HPDE6-E6E7 (cell line): ENCODE results near the gene CAMTA1.

Experiments
- DNase-seq: peaks from one replicate; pipeline ENCODE4 v3.0.0; 2011; ENCODE audit warnings: missing footprints; ENCODE audit errors: extremely low spot score

Gene CAMTA1

DNA sequence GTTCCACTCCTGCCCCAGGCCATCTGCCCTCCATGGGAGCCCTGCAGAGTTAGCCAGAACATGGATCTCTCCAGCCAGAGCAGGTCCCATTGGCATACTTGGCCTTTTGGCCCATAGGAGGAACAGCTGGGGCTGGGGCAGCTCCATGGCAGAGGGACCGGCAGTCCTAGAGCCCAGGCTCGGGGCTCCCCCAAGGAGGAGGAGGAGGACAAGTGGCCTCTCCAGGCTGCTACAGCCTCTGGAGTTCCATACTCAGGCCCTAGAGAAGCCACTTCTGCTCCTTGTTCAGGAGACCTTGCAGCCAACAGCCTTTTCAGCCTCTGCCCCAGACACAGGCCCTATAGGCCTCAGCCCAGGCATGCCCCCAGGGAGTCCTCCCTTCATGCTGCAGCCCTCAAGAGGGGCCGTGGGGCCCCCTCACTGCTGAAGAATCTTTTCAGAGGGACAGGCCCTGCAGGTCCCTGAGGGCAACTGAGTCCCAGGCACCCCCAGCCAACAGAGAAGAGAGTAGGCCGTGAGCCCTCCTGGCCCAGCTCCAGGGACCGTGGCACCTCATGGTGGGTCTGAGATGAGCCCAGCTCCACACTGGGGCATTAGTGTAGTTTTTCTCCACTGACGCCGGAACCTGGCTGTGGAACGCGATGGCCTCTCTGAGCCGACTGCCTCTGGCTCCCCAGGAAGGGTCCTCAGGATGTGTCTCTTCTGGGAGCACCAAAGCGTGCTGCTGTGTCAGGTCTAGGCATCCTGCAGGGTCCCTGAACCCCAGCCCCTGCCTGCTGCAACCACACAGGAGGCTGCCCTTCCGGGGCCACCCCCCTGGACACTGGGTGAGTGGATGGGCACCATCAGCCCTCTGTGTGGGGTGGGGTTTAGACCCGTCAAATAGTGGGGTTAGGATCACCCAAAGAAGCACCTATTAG lies 688.2 kb downstream of the CAMTA1 start:
- no peak for DNase-seq

DNA sequence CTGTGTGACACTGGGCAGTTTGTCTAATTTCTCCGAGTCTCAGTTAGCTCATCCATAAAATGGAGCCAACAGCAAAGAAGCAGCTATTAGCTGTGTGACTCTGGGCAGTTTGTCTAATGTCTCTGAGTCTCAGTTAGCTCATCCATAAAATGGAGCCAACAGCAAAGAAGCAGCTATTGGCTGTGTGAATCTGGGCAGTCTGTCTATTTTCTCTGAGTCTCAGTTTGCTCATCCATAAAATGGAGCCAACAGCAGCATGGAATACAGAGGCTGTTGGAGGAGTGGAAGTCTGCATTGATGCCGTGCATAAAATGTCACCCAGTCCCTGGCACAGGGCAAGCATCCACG lies 688.9 kb downstream of the CAMTA1 start:
- no peak for DNase-seq

GRCh38 chr1:7474786-7475502 lies 689.7 kb downstream of the CAMTA1 start:
- no peak for DNase-seq

- no peak for DNase-seq
Observed at GRCh38 chr1:7475691-7476090, 690.4 kb downstream of the CAMTA1 start.

GRCh38 chr1:7476402-7476801 lies 691.1 kb downstream of the CAMTA1 start:
- DNase-seq = no peak

- DNase-seq = no peak
Observed at GRCh38 chr1:7476861-7477547, 691.8 kb downstream of the CAMTA1 start.

DNA sequence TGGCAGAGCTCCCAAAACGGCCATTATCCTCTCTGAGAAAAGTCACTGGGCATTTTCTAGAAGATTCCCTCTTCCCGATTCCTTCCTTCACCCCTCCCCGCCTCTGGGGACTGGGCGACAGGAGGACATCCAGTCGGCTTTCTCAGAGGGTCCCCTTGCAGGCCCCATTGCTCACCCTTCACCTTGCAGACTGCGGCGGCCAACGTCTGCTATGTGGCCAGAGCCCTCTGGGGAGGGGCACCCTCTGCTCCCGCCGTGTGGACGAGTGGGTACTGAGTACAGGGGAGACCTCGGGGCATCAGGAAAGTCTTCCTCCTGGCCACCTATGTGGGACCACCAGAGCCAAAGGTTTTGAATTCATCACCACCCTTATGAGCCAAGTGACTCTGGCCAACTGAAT lies 692.3 kb downstream of the CAMTA1 start:
- no peak for DNase-seq

GRCh38 chr1:7478142-7478790 lies 693.0 kb downstream of the CAMTA1 start:
- DNase-seq = no peak

DNA sequence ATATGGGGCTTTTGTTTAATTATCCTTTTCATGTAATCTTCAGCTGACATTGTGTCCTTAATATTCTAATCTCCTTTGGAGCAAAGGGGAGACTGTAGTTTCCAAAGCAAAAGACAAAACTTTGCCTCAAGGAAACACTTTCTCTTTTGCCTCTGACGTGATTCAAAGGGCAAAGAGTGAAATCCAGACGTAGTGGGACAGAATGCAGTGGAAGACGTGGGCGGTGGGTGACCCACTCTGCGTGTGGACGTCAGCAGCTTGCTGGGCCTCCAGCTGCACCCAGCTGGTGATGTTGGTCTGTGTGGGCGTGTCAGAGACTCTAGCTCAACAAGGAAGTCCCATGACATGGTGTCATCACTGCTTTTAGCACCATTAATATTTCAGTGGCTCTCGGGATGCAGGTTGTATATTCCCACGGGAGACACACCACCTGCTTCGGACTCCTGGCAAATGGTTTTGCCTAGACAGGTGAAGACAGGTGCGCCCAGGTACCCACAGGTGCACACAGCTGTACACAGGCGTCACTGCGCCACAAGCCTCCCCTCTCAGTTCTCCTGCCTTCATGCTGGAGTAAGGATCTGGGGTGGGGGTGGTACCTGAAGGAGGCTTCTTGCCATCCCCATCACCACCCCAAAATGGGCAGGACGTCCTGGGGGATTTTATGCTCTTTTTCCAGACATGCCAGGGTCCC lies 693.7 kb downstream of the CAMTA1 start:
- no peak for DNase-seq

GRCh38 chr1:7479571-7479970 lies 694.3 kb downstream of the CAMTA1 start:
- no peak for DNase-seq

- no peak for DNase-seq
Observed at GRCh38 chr1:7481194-7481593, 695.9 kb downstream of the CAMTA1 start.

- DNase-seq = no peak
Observed at GRCh38 chr1:7482077-7482476, 696.8 kb downstream of the CAMTA1 start.

- no peak for DNase-seq
Observed at GRCh38 chr1:7482772-7483495, 697.7 kb downstream of the CAMTA1 start.

- DNase-seq = no peak
Observed at GRCh38 chr1:7483634-7484383, 698.6 kb downstream of the CAMTA1 start.

GRCh38 chr1:7485086-7485780 lies 700.0 kb downstream of the CAMTA1 start:
- no peak for DNase-seq

GRCh38 chr1:7485826-7486225 lies 700.6 kb downstream of the CAMTA1 start:
- no peak for DNase-seq

GRCh38 chr1:7487766-7488474 lies 702.7 kb downstream of the CAMTA1 start:
- no peak for DNase-seq

GRCh38 chr1:7488475-7488842 lies 703.2 kb downstream of the CAMTA1 start:
- DNase-seq = no peak

GRCh38 chr1:7489586-7489985 lies 704.3 kb downstream of the CAMTA1 start:
- DNase-seq = no peak
